Measurements from ENCODE around the gene POU2AF3.
"Not testable (repeated sequence)": the region's sequence is repeated elsewhere in the genome, so short reads cannot be mapped to it uniquely, and the experiment has no call there.

The POU2AF3 gene, protein sequence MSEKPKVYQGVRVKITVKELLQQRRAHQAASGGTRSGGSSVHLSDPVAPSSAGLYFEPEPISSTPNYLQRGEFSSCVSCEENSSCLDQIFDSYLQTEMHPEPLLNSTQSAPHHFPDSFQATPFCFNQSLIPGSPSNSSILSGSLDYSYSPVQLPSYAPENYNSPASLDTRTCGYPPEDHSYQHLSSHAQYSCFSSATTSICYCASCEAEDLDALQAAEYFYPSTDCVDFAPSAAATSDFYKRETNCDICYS
- total RNA-seq = 0 to 0.04 (median 0) reads per million in 3 experiments

DNA sequence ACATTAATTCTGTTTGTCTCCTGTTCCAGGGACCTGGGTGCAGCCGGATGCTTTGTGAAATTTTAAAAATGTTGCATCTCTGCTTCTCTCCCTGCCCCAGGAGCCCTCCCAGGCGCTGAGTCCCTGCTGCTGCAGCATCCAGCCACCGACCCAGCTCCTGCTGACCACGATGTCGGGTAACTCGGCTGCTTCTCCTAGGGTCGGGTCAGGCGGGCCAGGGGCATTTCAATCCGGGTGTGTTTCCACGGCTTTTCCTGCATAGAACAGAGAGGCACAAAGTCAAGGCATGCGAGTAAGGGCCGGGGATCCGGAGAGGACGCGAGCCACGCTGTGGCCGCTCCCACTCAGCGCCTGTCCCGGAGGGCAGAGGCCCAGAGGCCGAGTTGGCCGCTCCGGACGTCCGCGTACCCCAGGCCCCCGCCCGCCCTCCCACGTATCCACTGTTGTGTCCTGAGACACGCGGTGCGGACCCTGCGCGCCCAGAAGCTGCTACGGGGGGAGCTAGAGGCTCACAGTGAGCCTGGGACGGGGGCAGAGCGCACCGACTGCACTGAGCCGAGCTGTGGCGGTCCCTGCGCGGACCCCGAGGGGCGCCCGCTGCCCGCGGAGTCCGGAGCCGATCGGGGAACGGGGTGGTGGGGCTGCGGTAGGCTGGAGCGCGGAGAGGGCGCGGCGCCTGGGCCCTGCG, at the start of gene POU2AF3:
POU2AF3 (plus strand) TSS at position 134 of the 688 bp plus-strand sequence; CDS start at position 170, 36 bp downstream.
- DNase-seq = no peak

DNA sequence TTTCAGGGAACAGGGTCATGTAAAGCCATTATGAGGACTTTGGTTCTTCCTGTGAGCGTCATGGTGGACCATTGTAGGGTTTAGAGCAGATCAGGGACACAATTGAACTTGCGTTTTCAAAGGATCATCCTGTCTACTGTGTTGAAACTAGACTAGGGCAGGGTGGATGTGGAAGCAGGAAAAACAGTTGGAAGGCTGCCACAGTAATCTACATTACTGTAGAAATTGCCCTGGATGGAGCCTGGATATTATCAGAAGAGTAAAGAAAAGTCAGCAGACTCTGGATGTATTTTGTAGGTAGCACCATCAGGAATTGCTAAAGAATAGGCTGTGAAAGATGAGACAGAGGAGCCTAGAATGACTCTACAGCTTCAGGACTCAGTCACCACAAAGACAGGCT, 47.4 kb upstream of the POU2AF3 start:
- DNase-seq = no peak

DNA sequence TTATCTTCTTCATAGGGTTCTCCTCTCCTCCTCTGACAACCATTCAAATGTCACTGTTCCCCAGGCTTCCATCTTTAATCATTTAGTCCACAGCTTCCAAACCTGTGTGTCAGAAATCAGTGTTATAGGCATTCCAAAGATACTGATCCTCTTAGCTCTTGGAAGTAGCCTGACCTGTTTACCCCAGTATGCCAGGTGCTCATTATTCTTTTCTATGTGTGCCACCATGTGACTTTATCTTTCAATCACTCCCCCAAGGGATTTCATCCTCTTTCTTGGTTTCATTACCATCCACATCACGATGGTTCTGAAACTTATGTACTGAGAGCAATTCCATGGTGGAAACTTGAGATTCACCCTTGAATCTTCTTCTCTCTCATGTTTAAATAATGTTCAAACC, 45.2 kb upstream of the POU2AF3 start:
- no peak for DNase-seq

DNA sequence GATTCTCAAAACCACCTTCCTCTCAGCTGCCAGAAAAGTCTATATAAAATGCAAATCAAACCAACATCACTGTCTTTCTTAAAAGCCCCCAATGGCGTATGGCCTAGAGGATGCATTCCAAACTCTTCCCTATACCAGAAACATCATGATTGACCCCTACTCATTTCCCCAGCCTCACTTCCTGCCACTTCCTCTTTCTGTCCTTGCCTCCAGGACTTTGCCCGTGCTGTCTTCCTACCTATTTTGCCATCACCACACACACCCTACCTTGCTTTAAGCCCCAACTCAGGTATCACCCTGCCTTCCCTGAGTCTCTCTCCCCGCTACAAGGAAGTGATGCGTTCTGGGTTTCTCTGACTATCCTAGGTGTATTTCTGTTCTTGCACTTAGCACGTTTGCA, 44.7 kb upstream of the POU2AF3 start:
- DNase-seq = no peak

DNA sequence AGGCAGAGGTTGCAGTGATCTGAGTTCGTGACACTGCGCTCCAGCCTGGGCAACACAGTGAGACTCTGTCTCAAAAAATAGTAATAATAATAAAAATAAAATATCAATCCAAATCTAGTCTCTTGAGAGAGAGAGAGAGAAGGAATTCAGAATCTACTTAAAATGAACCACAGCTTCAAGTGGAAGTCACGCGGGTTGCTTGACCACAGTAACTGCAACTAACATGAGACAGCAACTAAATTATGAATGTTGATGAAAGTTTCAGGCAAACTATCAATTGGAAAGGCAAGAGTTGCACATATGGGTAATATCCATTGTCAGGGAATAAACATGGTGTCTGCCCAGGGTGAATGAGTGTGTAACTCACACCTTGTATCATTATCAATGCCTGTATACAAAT, 40.3 kb upstream of the POU2AF3 start:
- no peak for DNase-seq

GRCh38 chr11:111259896-111260295, 38.5 kb upstream of the POU2AF3 start:
- no peak for DNase-seq

GRCh38 chr11:111260811-111261210, 37.5 kb upstream of the POU2AF3 start:
- no peak for DNase-seq

DNA sequence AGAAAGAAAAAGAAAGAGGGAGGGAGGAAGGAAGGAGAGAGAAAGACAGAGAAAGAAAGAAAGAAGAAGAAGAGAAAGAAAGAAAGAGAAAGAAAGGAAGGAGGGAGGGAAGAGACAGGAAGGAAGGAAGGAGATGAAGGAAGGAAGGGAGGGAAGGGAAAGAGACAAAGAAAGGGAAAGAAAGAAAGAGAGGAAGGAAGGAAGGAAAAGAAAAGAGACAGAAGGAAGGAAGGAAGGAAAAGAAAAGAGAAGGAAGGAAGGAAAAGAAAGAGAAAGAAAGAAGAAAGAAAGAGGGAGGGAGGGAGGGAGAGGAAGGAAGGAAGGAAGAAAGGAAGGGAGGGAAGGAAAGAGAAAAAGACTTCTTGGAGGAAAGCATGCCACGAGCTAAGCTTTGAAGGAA, 33.7 kb upstream of the POU2AF3 start:
- DNase-seq = no peak

DNA sequence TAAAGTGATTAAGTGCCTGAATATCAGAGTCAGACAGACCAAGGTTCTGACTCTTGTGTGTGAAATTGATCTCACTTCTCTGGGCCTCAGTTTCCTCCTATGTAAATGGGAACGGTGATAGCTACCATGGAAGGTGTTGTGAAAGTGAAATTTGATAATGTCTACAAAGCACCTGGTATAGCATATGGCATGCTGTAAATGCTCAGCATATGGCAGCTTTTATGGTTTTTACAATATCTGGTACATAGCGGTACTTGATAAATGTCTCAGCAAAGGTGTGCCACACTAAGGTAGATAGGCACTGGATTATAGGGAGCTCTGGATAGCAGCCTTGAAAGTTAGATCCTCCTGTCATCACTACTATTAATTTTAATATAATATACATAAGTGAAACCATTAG, 32.9 kb upstream of the POU2AF3 start:
- DNase-seq = no peak

DNA sequence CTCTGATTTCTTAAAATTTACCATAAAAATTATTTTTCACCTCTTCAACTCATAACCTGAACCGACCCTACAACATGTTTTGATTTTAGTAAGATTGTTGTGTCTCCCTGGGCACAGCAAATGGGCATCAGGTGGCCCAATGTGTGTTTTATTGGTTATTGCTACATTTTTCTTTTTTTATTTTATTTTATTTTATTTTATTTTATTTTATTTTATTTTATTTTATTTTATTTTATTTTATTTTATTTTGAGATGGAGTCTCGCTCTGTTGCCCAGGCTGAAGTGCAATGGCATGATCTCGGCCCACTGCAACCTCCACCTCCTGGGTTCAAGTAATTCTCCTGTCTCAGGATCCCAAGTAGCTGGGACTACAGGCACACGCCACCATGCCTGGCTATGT, 30.0 kb upstream of the POU2AF3 start:
- not testable (repeated sequence) for DNase-seq

GRCh38 chr11:111269146-111269868, 29.0 kb upstream of the POU2AF3 start:
- no peak for DNase-seq

GRCh38 chr11:111272420-111272819, 25.9 kb upstream of the POU2AF3 start:
- no peak for DNase-seq

DNA sequence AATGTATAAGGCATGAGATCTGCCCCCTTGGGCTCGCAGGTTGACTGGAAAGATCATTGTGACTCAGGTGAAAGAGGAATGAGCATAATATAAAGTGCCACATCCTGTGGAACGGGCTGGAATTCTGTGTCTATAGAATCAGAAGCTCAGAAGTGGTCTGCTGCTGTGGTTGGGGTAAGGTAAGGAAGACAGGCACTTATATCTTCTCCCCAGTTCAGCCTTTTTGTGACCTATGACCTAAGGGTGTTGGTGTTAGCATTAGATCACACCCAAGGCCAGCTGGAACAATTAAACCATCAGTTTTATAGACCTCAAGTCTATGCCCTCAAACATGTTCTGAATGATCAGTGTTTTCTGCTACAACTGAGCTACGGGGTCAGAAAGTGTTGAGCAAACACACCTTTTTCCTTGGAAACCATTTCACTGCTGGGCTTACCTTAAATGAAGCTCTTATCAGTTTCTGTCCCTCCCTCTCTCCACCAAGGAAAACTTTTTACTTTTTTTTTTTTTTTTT, 15.7 kb upstream of the POU2AF3 start:
- no peak for DNase-seq

- DNase-seq = no peak
Measured at GRCh38 chr11:111283945-111284481, 14.3 kb upstream of the POU2AF3 start.

GRCh38 chr11:111285189-111286091, 12.9 kb upstream of the POU2AF3 start:
- no peak for DNase-seq

DNA sequence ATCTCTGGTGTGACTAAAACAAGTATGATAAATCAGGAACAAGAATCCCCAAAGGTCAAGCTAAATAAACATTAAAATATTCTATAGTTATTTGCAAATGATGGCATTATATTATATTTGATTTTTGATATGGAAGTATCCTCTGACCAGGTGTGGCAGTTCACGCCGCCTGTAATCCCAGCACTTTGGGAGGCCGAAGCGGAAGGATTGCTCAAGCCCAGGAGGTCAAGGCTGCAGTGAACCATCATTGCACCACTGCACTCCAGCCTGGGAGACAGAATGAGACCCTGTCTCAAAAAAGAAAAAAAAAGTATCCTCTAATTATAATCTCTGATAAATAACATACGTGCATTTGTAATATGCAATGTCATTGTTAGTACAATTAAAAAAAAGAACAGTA, 6.6 kb upstream of the POU2AF3 start:
- no peak for DNase-seq

DNA sequence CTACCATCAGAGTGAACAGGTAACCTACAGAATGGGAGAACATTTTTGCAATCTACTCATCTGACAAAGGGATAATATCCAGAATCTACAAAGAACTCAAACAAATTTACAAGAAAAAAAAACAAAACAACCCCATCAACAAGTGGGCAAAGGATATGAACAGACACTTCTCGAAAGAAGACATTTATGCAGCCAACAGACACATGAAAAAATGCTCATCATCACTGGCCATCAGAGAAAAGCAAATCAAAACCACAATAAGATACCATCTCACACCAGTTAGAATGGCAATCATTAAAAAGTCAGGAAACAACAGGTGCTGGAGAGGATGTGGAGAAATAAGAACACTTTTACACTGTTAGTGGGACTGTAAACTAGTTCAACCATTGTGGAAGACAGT, 5.9 kb upstream of the POU2AF3 start:
- not testable (repeated sequence) for DNase-seq

GRCh38 chr11:111296196-111296595, 2.1 kb upstream of the POU2AF3 start:
- no peak for DNase-seq

DNA sequence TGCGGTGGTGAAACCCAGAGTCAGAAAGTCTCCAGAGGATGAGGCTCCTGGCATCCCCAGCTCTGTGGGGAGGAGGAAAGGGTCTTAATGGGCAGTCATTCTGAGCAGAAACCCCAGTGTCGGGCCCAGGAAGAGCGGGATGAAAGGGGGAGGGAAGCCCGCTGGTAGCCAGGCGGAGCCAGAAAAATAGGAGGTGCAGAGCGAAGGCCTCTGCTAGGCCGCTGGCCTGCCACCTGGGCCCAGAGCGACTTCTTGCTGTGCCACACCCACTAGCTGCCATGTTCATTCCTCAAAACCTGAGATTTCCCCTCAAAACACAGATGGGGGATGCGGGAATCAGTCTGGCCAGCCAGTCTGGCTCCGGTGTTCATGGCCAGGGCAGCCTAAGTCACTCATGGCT, 650 bp upstream of the POU2AF3 start:
- DNase-seq = no peak

DNA sequence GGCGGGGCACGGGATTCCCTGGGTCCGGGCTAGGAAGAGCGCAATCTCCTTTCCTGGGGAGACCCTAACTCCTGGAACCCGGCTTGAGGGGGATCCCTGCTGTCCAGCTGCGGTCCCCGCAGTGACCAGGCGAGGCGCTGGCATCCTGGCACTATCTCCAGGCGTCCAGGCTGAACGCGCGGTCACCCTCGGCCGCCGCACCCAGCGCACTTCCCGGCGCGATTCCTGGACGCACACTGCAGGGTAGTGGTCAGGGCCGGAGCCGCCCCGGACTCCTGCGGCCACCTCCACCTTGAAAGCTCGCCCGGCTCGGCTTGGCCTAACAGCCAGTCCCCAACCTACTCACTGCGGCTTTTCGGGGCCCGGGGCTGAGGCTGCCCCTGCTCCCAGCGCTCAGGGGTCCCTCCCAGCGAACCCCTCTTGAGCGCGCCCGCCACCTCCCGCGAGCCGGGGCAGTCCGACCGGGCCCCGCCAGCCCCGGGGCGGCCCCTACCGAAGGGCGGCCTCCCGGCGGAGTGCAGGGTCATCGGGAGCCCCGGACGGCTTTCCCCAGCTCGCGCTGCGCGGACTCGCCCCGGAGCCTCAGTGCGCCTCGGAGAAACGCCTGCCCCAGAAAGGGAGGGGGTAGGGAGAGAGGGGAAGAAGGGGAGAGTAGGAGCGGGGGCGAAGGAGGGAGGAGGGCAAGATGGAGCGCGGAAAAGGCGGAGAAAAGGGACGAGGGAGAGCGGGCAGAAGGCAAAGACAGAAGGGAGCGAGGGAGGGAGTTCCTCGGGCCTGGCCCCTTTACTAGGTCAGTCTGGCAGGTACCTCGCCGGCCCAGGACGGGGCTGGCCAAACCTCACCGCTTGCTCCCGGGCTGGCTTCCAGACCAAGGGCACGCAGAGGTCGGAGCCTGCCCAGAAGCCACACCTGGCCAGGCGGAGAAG, 1.0 kb downstream of the POU2AF3 start:
- no peak for DNase-seq

GRCh38 chr11:111300569-111300968, 2.2 kb downstream of the POU2AF3 start:
- DNase-seq = no peak
